ENCODE data around the gene DPPA3.
"Not testable (repeated sequence)": the region's sequence is repeated elsewhere in the genome, so short reads cannot be mapped to it uniquely, and the experiment has no call there.

The DPPA3 gene

DNA sequence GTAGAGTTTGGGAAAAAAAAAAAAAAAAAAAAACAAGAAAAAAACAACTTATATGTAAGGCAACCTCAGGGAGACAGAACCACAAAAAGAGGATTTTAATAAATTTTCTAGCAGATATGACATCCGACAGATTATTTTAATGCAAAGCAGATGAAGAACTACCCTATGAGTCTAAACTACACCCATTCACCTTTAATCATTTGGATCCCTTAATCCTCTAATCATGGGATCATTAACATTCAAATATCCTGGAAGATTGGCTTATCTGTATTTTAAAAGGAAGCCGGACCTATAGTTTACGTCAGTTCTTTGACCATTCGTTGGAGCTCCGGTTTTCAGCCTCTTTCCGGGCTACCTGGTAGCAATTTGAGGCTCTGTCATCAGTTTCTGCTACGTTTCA lies at the start of gene DPPA3:
Gene DPPA3, plus strand, starts transcription at position 301 of the 400 bp plus-strand sequence. CDS start 138 bp downstream, outside the sequence.
- no peak for DNase-seq (ENCODE audit: low read depth in 2 of 2, low spot score in 1 of 2)

DNA sequence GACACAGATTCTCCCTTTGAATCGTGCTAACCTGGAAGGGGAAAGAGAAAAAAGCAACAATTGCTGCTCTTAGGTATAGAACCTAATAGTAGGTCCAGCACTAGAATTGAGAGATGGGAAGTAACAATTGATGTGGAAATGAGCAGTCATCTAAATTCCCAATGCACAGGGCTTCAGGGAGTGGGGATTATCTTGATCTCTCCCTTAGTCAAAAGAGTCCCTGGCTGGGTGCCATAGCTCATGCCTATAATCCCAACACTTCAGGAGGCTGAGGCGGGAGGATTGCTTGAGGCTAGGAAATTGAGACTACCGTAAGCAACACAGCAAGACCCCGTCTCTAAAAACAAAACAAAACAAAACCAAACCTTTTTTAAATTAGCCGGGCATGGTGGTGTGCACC lies 49.5 kb upstream of the DPPA3 start:
- DNase-seq (ENCODE audit: low read depth in 2 of 2, low spot score in 1 of 2), result no peak

- no peak for DNase-seq (ENCODE audit: low read depth in 2 of 2, low spot score in 1 of 2)
These were observed 44.6 kb upstream of the DPPA3 start for GRCh38 chr12:7666595-7666994.

- DNase-seq (ENCODE audit: low read depth in 2 of 2, low spot score in 1 of 2), result no peak
These were observed 44.1 kb upstream of the DPPA3 start for GRCh38 chr12:7667125-7667524.

DNA sequence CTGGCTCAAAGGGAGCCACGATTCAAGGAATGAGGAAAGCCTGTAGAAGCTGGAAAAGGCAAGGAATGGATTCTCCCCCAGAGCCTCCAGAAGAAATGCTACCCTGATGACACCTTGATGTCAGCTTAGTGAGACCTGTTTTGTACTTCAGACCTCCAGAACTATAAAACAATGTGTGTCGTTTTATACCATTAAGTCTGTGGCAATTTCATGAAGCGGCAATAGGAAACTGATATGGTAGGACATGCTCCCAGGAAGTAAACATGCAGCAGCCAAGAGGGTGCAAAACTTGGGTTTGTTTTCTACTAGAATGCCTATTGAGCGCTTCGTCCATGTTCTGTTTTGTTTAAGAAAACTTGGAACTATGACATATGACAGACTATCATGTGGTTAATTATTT lies 43.1 kb upstream of the DPPA3 start:
- no peak for DNase-seq (ENCODE audit: low read depth in 2 of 2, low spot score in 1 of 2)

- not testable (repeated sequence) for DNase-seq (ENCODE audit: low read depth in 2 of 2, low spot score in 1 of 2)
These were observed 35.8 kb upstream of the DPPA3 start for GRCh38 chr12:7675455-7675854.

DNA sequence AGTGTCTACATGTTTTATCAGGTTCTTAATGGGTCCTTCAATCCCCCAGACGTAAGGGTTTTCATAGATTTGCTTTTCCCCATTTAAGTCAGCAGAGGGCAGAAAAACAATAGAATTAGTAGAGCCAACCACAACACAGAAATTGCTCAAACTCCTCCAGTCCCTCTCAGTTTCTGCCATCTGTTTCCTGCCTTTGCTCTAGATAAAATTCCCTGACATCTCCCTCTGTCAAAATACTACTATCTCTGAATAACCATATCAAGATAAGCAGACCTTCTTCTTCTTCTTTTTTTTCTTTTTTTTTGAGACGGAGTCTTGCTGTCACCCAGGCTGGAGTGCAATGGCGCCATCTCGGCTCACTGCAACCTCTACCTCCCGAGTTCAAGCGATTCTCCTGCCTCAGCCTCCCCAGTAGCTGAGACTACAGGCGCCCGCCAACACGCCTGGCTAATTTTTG lies 33.8 kb upstream of the DPPA3 start:
- not testable (repeated sequence) for DNase-seq (ENCODE audit: low read depth in 2 of 2, low spot score in 1 of 2)

DNA sequence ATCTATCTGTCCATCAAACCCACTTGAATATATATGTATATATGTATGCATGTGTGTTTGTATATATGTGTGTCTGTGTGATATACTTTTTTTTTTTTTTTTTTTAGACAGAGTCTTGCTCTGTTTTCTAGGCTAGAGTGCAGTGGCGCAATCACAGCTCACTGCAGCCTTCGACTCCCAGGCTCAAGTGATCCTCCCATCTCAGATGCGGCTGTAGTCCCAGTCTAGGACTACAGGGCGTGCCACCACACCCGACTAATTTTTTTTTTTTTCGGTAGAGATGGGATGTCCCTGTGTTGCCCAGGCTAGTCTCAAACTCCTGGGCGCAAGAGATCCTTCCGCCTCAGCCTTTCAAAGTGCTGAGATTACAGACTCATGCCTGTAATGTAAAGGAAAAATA lies 32.5 kb upstream of the DPPA3 start:
- DNase-seq (ENCODE audit: low read depth in 2 of 2, low spot score in 1 of 2), result no peak

DNA sequence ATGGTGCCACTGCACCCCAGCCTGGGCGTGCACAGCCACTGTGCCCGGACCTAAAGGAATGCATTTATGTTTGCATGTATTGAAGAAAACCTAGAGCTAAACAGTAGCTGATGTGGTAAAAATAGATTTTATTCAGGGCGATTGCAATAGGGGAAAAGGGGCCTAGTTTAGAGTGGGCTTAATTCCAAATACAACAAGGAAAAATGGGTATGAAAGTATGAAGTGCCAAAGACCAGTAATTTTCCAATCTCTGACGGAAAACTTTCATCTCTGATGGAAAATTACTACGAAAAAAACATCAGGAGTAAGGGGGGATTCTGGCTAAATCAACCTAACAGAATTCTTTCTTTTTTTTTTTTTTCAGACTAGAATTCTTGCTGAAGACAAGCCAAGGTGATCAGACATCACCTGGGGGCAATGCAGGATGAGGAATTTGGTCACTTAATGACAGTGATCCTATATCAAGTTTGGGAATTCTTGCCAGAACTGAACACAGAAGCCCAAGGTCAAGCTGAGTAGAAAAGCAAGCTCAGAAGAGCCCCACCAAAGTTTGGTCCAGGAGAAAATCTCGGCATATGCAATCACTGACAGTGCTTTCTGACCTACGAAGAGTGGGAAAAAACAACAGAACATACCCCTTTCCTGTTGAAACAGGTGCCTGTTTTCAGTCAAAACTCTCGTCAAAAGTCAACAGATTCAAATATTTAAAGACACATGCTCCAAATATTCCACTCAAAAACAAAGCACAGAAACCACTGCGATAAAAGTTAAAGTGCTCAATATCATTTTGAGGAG lies 31.8 kb upstream of the DPPA3 start:
- no peak for DNase-seq (ENCODE audit: low read depth in 2 of 2, low spot score in 1 of 2)

DNA sequence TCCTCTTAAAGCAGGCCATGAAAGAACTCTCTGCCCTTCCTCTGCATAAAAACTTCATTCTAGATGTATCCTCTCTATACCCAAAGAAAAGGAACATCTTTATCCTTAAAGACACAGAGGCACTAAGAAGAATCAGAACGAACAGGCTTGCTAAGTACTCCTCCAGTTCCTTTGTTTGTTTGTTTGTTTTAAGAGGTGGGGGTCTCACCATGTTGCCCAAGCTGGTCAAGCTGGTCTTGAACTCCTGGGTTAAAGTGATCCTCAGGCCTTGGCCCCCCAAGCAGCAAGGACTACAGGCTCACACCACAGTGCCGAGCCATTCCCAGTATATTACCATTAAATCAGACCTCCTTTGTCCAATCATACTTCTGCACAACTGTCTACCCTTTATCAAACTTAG lies 29.7 kb upstream of the DPPA3 start:
- DNase-seq (ENCODE audit: low read depth in 2 of 2, low spot score in 1 of 2), result no peak

GRCh38 chr12:7693793-7694192 lies 17.4 kb upstream of the DPPA3 start:
- no peak for DNase-seq (ENCODE audit: low read depth in 2 of 2, low spot score in 1 of 2)

DNA sequence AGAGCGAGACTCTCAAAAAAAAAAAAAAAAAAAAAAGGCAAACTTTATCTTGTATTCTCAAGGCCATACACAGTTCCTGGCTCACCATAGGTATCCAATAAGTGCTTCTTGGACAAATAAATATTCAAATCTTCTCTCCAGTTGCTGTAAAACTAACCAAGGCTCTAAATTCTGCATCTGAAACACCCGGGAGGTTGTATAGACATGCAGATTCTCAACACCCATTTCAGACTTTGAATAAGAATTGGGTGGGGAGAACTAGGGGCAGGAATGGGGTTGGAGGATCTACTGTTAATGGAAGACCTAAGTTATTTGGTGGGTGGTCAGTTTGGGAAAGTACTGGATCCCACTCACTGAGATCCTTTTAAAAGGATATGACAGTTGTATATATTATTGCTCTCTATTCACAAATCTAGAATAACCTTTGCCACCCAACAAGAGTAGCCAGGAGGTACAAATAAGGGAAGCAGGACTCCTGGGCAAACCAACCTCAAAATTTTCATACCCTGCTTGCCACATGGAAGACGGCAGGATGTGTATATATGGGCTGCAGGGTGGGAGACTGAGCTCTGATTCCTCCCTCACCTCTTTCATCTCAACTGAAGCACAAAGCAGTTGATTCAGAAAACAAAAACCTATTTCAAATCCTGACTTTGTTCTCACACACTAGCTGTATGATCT lies 16.5 kb upstream of the DPPA3 start:
- no peak for DNase-seq (ENCODE audit: low read depth in 2 of 2, low spot score in 1 of 2)

GRCh38 chr12:7695237-7695560 lies 16.0 kb upstream of the DPPA3 start:
- DNase-seq (ENCODE audit: low read depth in 2 of 2, low spot score in 1 of 2), result no peak

- no peak for DNase-seq (ENCODE audit: low read depth in 2 of 2, low spot score in 1 of 2)
These were observed 15.6 kb upstream of the DPPA3 start, which contains the start of gene GDF3 for GRCh38 chr12:7695566-7696197. Gene GDF3 (minus strand): TSS chr12:7695775. CDS start chr12:7695728, 47 bp downstream.

DNA sequence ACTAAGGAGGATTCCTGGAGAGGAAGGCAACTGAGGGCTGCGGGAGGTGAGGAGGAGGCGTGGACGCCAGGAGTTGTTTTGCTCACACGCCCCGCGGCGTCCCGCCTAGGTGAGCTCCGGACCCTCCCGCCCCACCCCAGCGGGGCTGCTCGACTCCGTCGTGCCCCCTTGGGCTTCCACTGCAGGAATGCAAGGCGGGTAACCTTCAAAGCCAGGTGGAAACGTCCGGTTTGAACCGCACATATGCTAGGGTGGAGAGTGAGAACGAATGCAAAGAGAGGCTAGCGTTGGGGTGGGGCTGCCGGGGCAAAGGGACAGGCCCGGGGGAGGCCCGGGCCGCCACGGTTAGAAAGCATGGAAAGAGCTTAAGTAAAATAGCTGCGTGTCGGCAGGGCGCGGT lies 5.4 kb upstream of the DPPA3 start:
- DNase-seq (ENCODE audit: low read depth in 2 of 2, low spot score in 1 of 2), result no peak

- DNase-seq (ENCODE audit: low read depth in 2 of 2, low spot score in 1 of 2), result no peak
These were observed 1.1 kb upstream of the DPPA3 start for GRCh38 chr12:7709969-7710675.

DNA sequence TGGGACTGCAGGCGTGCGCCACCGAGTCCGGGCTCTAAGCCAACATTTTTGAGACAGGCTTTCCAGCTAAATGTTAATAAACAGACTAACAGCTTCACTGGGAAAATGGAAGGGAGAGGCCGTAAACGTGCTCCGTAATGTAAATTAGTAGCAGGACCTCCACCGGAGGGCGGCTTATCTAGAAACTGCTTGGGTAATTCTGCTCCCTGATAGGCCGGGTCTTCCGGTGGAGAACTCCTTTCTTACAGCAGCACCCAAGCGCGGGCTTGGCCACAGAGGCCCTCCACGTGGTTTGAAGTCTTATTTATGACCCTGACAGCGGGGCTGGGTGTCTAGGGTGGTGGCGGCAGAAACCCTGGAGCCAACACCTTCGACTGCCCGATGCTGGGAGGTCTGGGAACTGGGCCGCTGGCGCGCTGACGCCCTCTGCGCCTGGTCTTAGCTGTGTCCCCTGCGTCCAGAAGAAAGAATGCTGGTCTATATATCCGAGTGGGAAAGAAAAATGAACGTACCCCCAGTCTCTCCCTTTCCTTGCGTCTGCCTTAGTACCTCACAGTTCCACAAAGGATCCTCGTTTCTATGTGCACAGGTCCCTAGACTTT lies 1.7 kb downstream of the DPPA3 start:
- no peak for DNase-seq (ENCODE audit: low read depth in 2 of 2, low spot score in 1 of 2)

DNA sequence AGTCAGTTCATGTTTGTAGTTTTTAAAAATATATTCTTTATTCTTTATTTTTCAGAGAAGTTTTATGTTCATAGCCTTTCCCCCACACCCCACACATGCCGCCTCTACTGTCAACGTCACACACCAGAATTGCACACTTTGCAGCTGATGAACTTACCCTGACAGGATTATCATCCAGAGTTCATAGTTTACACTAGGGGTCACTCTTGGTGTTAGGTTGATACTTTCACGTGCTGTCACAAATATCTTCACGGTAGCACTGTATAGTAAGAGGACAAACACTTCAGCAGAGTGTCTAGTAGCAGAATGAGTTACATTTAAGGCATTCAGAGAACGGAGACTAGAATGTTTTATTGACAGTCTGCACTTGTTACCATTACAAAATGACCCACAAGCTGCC lies 5.1 kb downstream of the DPPA3 start:
- no peak for DNase-seq (ENCODE audit: low read depth in 2 of 2, low spot score in 1 of 2)

DNA sequence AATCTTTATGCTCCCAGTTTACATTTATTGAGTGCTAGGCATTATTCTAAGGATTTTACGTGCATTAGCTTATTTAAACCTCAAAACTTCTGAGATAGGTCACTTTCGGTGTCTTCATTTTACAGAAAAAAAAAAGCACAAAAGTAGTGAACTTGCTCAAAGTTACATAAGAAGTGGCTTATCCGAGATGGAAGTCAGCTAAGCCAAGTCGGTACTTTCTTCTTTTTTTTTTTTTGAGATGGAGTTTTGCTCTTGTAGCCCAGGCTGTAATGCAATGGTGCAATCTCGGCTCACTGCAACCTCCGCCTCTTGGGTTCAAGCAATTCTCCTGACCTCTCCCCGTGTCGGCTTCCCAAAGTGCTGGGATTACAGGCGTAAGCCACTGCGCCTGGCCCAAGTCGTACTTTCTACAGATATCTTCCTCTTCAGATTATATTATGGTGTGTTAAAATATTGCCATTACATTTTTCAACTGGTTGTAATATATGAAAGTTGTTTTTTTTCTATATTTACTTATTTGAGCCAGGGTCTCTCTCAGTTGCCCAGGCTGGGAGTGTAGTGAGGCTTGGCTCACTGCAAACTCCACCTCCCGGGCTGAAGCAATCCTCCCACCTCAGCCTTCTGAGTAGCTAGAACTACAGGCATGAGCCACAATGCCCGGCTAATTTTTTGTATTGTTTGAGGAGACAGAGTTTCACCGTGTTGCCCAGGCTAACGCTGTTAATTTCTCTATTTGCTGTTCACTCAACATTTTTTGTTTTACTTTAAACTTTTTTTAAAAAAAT lies 8.9 kb downstream of the DPPA3 start:
- no peak for DNase-seq (ENCODE audit: low read depth in 2 of 2, low spot score in 1 of 2)

DNA sequence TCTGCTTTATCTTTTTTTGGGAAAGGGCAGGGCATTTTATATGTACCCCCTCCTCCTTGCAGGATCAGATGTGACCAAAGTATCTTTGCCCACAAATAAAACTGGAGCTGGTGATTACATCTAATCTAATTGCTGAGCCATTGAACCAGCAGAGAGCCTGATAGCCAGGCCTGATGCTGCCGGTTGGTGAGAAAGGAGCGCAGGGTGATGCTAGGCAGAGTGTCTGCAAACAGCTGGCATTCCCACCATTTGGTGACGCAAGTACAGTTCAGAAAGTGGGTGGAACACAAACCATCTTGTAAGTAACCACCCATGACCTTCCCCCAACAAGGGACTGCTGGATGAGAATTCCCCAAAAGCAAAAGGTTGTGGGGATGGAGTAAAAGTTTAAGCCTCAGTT lies 12.7 kb downstream of the DPPA3 start:
- no peak for DNase-seq (ENCODE audit: low read depth in 2 of 2, low spot score in 1 of 2)

Data from stimulated activated CD8-positive, alpha-beta memory T cell treated with anti-CD3 and anti-CD28 coated beads, Interleukin-4, amount 100 ng/mL, for 4 hours (primary cell).